Ramos (cell line): ENCODE results near the gene MCTP2.

ENCODE experiments used
- in situ Hi-C: fragments of 300-500 bp; cut with MboI; formaldehyde crosslinking; loops from one replicate; pipeline ENCODE4 v1.14.3; 2022; ENCODE audit warnings: low sequenced_read_pairs; ENCODE audit not compliant: unreplicated experiment

MCTP2 gene

GRCh38 chr15:94380798-94381197, 149.4 kb downstream of the MCTP2 start:
- in situ Hi-C loops, result no loop called here

- in situ Hi-C loops, result no loop called here
Measured at GRCh38 chr15:94381384-94381783, 150.0 kb downstream of the MCTP2 start.

- in situ Hi-C loops, result no loop called here
Measured at GRCh38 chr15:94383041-94383440, 151.7 kb downstream of the MCTP2 start.

- in situ Hi-C loops, result no loop called here
Measured at GRCh38 chr15:94383706-94384105, 152.3 kb downstream of the MCTP2 start.

- in situ Hi-C loops, result no loop called here
Measured at GRCh38 chr15:94385441-94385840, 154.1 kb downstream of the MCTP2 start.

GRCh38 chr15:94386351-94386750, 155.0 kb downstream of the MCTP2 start:
- in situ Hi-C loops, result no loop called here

- in situ Hi-C loops, result no loop called here
Measured at GRCh38 chr15:94387442-94387841, 156.1 kb downstream of the MCTP2 start.

- in situ Hi-C loops, result no loop called here
Measured at GRCh38 chr15:94387849-94388441, 156.6 kb downstream of the MCTP2 start.

DNA sequence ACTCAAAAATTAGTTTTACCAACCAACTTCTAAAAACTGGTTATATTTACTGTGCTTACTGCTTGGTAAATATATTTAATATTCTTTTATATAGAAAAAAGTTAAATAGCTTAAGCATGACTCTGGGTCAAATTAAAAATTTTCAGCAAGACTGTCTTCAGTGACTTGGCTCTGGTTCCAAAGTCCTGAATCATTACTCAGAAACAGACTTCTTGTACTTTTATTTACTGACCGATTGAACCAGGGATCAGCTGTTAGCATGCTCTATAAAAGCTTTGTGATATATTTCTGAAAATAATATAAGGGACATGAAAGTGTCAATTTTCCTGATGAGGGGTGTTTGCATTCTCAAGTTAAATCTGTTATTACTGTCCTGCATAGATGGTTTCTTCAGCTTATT, 164.3 kb downstream of the MCTP2 start:
- in situ Hi-C loops, result no loop called here

DNA sequence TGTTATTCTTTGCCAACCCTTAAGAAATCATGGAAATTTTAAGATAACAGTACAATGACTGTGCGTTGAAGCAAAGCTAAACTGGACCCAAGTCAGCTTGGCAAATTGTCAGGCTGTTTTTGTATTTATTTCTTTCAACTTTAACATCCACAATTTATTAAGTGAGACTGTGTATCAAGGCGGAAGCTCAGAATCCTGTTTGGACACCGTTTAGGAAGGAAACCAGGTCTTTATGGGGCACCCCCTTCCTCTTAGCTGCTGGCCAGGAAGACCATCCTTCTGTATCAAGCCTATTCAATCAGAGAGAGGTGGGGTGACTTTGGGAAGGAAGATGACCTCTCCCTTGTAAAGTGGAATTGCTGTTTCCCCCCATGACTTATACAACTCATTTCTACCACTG, 166.0 kb downstream of the MCTP2 start:
- in situ Hi-C loops, result no loop called here

GRCh38 chr15:94398001-94398400, 166.6 kb downstream of the MCTP2 start:
- in situ Hi-C loops, result no loop called here

DNA sequence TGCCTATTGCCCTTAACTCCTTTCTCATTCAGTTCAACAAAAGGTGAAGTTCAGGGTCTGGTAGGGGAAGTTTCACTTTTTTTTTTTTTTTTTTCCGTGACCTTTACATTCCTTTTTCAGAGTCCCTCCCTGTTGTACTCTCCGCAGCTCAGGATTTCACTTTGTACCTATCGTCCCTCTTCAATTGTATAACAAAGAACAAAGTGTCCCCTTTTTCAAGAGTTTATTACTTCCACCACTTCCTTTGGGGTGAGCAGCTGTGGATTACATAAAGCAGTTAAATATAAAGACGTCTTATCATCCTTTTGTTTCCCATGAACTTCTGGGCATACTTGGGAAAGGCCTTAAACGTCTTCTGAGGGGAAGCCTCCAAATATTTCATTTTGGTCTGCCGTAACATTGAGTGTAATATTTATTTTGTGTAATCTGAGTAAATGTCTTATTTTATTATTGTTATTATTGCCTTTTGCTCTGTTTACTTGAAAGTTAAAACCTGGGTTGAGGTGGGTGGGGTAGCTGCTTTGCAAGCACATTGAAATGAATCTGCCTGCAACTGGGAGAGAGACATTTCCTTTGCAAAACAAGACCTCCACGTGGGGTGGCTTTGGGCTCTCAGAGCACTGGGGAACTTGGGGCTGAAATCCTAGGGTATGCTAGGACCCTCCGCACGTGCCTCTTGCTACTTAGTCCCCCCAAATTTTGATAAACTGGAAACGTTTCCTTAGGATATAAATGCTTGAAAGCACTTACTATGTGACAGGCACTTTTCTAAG, 169.4 kb downstream of the MCTP2 start:
- in situ Hi-C loops, result no loop called here

GRCh38 chr15:94403331-94403730, 172.0 kb downstream of the MCTP2 start:
- in situ Hi-C loops, result no loop called here

DNA sequence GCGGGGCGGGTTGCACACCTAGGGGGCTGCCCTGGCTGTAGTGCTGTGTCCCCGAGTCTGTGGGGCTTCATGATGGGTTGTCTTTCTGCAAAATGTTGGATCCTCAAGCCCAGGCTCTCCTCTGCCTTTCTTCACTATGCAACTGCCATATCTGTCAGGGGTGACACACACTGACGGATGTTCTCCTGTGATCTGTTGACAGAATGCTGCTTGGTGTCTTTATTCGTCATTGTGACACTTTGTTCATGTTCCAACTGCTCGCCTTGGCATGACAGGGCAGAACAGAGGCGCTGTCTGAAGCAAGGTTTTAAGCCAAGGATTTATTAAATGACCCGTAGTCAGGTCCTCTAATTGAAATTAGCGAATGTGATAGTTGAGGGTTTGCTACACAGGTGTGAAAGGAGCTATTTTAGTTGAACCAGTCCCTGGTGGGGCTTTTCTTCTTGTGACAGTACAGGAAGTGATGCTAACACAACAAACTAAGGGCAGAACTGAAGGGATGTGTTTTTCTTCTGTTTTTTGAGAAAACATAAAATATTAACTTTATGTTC, 173.4 kb downstream of the MCTP2 start:
- in situ Hi-C loops, result no loop called here

DNA sequence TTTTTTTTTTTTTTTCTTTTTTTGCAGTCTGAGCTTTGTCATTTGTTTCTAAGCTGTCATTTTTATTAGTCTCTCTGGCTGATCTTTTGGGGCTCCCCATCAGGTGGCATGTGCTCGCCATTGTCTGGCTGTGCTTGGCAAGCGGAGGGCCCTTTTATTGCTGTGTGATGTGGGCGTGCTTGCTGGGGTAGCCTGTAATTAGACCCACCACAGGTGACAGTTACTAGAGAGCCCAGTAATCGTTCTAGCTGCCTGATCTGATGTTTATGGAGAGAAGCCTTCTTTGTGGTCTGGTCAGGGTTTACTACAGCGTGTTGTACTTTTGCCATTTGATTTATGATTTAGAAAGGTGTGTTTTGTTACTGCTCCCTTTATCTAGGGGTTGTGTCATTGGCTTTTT, 179.9 kb downstream of the MCTP2 start:
- in situ Hi-C loops, result no loop called here

DNA sequence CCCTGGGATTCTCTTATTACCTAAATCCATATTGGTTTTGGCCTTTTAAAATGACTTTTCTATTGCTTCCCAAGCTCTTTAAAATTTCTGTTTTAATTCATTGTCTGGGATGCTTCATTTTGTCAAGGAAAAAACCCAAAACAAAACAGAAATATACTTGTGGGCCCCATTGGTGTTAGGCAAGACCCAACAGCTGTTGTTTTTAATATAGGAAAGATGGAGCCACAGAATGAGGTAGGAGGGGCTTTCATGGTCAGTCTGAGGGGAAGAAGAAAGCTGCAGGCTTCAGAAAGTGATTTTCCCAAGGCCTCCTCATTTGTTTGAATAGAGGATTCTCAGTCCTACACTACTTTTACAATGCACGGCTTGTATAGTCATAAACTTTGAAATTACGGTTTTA, 180.5 kb downstream of the MCTP2 start:
- in situ Hi-C loops, result no loop called here

GRCh38 chr15:94412979-94413746, 181.8 kb downstream of the MCTP2 start:
- in situ Hi-C loops, result no loop called here

DNA sequence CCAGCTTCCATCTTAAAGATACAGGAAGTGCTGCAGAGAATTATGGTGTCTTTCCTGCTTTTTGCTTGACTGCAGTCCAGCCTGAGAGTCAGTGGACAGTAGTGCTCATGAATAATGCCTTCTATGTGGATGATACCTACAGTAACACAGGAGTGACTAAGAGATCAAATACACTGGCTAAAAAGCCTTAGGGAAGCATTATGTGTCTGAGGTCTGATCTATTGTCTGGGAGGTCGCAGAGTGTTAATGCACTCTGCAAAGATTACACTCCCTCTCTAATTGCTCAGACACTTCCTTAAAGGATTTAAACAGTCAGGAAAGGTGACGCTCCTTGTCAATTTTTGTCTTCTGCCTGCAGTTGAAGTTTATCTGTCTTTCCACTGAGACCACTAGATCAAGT, 183.6 kb downstream of the MCTP2 start:
- in situ Hi-C loops, result no loop called here

GRCh38 chr15:94416267-94416666, 184.9 kb downstream of the MCTP2 start:
- in situ Hi-C loops, result no loop called here

DNA sequence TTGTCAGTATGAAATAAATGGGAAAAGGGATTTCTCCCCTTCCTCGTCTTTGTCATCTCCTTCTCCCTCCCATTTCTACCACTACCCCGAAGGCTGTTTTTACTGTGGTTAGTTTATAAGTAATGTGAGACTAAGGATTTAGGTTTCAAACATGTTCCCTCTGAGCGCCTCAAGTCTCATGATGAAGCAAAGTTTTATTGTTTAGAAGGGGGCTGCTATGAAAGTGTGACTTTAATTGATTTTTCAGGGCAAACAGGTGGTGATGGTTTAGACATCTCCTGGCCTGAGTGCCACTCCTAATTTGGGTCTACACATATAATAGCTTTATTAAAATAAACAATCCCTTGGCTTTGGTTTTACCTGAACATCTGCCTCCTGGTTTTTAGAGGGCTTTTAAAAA, 185.5 kb downstream of the MCTP2 start:
- in situ Hi-C loops, result no loop called here
